HCT116 (cell line): ENCODE data around the gene DBP. TPM values are rescaled to one million over a fixed set of nuclear protein-coding genes. Genes with fewer than 3 reads are reported as not detected.

ENCODE experiments used
- ATAC-seq: fragments of 200-7000 bp; cut with Tn5 transposase; 2 replicates; pipeline ENCODE4 v1.9.1; 2020; ENCODE audit warnings: mild to moderate bottlenecking, moderate library complexity
- BruUV-seq: library from RNA; stranded (reverse); fragments of 400-500 nt; replicated peaks from 2 replicates; lab custom pipeline; 2021; lab: Mats Ljungman, UMichigan
- CTCF ChIA-PET: fragments of 300-600 bp; sonication (Branson Sonifier 250); formaldehyde crosslinking; loops from one replicate; lab custom pipeline; 2021; ENCODE audit warnings: antibody characterized with exemption; lab: Charles Lee
- POLR2A ChIA-PET: fragments of 300-600, 350-600 bp; sonication (Branson Sonifier 250); formaldehyde crosslinking; loops from one replicate; lab custom pipeline; 2021; ENCODE audit warnings: antibody characterized with exemption; lab: Charles Lee
- RAD21 ChIA-PET, 2 experiments: fragments of 300-600 bp; sonication (Branson Sonifier 250); formaldehyde crosslinking; loops; one replicate each; lab custom pipeline; 2023; ENCODE audit warnings: low total read pairs in 2 of 2; ENCODE audit not compliant: uncharacterized antibody in 2 of 2, unreplicated experiment in 2 of 2, low non-redundant PET in 1 of 2; lab: Charles Lee
- DNase-seq: peaks from one replicate; pipeline ENCODE4 v3.0.0-alpha.2; 2010; ENCODE audit warnings: low read depth, low spot score
- H2AFZ ChIP-seq: fragments of 200-600 bp; shearing (Covaris generic), sonication (generic); 2 replicates; pipeline ENCODE4 v1.6.1; 2017; ENCODE audit warnings: low read depth, mixed run types, mixed read lengths, antibody characterized with exemption, low read length; ENCODE audit not compliant: poor library complexity, severe bottlenecking
- H3K27ac ChIP-seq: 2 replicates; pipeline ENCODE4 v1.5.1; 2012; ENCODE audit warnings: low read depth, low read length
- H3K27me3 ChIP-seq: fragments of 200-600 bp; sonication (generic); 2 replicates; pipeline ENCODE4 v1.6.1; 2016; ENCODE audit warnings: mixed run types, low read length, mixed read lengths; ENCODE audit not compliant: insufficient read depth
- H3K36me3 ChIP-seq, 2 experiments: fragments of 200-500 bp in 1 of 2; fragments of 200-600 bp in 1 of 2; sonication (Bioruptor generic) in 1 of 2; sonication (generic) in 1 of 2; 2 replicates each; pipeline versions ENCODE4 v1.5.1 to v1.6.1; 2014 to 2016; ENCODE audit warnings: low read length in 2 of 2, inconsistent platforms in 1 of 2, mixed read lengths in 1 of 2, mixed run types in 1 of 2; ENCODE audit not compliant: insufficient read depth in 2 of 2, control insufficient read depth in 1 of 2
- H3K4me1 ChIP-seq, 2 experiments: fragments of 200-600 bp in 1 of 2; sonication (generic) in 1 of 2; 2 replicates each; pipeline versions ENCODE4 v1.5.1 to v1.6.1; 2012 to 2017; ENCODE audit warnings: low read length in 2 of 2, inconsistent platforms in 1 of 2, mild to moderate bottlenecking in 1 of 2, mixed read lengths in 1 of 2, mixed run types in 1 of 2, moderate library complexity in 1 of 2; ENCODE audit not compliant: insufficient read depth in 2 of 2, control insufficient read depth in 1 of 2
- H3K4me2 ChIP-seq: fragments of 200-600 bp; sonication (generic); 2 replicates; pipeline ENCODE4 v1.6.1; 2017; ENCODE audit warnings: mixed run types, low read length, mixed read lengths
- H3K4me3 ChIP-seq, 2 experiments: fragments of 200-600 bp in 1 of 2; sonication (generic) in 1 of 2; replicated peaks in 1 of 2; 2 replicates each; pipeline ENCODE4 v1.5.1; 2011 to 2016; ENCODE audit warnings: low read length in 2 of 2, control low read depth in 1 of 2, low read depth in 1 of 2, mild to moderate bottlenecking in 1 of 2, mixed read lengths in 1 of 2, mixed run types in 1 of 2
- H3K79me2 ChIP-seq: fragments of 200-600 bp; sonication (generic); 2 replicates; pipeline ENCODE4 v1.6.1; 2017; ENCODE audit warnings: mild to moderate bottlenecking, mixed run types, low read length, moderate library complexity, mixed read lengths; ENCODE audit not compliant: insufficient read depth
- H3K9ac ChIP-seq: fragments of 200-600 bp; sonication (generic); 2 replicates; pipeline ENCODE4 v1.6.1; 2016; ENCODE audit warnings: low read length, mixed read lengths
- H3K9me2 ChIP-seq: fragments of 200-600 bp; sonication (generic), shearing (Covaris generic); 2 replicates; pipeline ENCODE4 v1.6.1; 2017; ENCODE audit warnings: mixed run types, mild to moderate bottlenecking, moderate library complexity; ENCODE audit not compliant: insufficient read depth
- H3K9me3 ChIP-seq, 2 experiments: fragments of 200-500 bp in 1 of 2; fragments of 200-600 bp in 1 of 2; sonication (Bioruptor generic) in 1 of 2; sonication (generic) in 1 of 2; 2 replicates each; pipeline ENCODE4 v1.6.1; 2014 to 2017; ENCODE audit warnings: low read length in 2 of 2, mixed read lengths in 2 of 2, inconsistent platforms in 1 of 2, low read depth in 1 of 2, mild to moderate bottlenecking in 1 of 2, mixed run types in 1 of 2, moderate library complexity in 1 of 2; ENCODE audit not compliant: control insufficient read depth in 1 of 2, insufficient read depth in 1 of 2
- H4K20me1 ChIP-seq: fragments of 200-600 bp; sonication (generic), shearing (Covaris generic); 2 replicates; pipeline ENCODE4 v1.6.1; 2017; ENCODE audit warnings: mixed run types, mild to moderate bottlenecking, moderate library complexity; ENCODE audit not compliant: insufficient read depth
- ATF3 ChIP-seq: IDR thresholded peaks from 2 replicates; pipeline ENCODE4 v1.6.1; 2012
- CBX3 ChIP-seq: IDR thresholded peaks from 2 replicates; pipeline ENCODE4 v1.6.1; 2012; ENCODE audit warnings: low read depth
- CTCF ChIP-seq, 3 experiments: fragments of 200-600 bp in 1 of 3; sonication (generic) in 1 of 3; IDR thresholded peaks in 2 of 3; conservative IDR thresholded peaks in 1 of 3; 2 replicates each; pipeline ENCODE4 v1.5.1; 2012 to 2017; ENCODE audit warnings: low read depth in 2 of 3, low read length in 2 of 3, antibody characterized with exemption in 1 of 3, borderline replicate concordance in 1 of 3, control low read depth in 1 of 3, mild to moderate bottlenecking in 1 of 3, mixed read lengths in 1 of 3, mixed run types in 1 of 3, moderate library complexity in 1 of 3; ENCODE audit not compliant: insufficient read depth in 1 of 3
- EZH2 ChIP-seq: fragments of 200-600 bp; sonication (generic); IDR thresholded peaks from 2 replicates; pipeline ENCODE4 v1.6.1; 2017; ENCODE audit warnings: antibody characterized with exemption, mixed run types
- FOSL1 ChIP-seq: IDR thresholded peaks from 2 replicates; pipeline ENCODE4 v1.6.1; 2012; ENCODE audit warnings: low read depth
- POLR2A ChIP-seq: IDR thresholded peaks from 2 replicates; pipeline ENCODE4 v1.7.0; 2011; ENCODE audit warnings: borderline replicate concordance; ENCODE audit not compliant: insufficient read depth, insufficient read length; ENCODE audit errors: extremely low read depth
- POLR2AphosphoS5 ChIP-seq: IDR thresholded peaks from 2 replicates; pipeline ENCODE4 v1.6.1; 2011; ENCODE audit warnings: mild to moderate bottlenecking, low read depth, low read length, moderate library complexity
- SIN3A ChIP-seq: IDR thresholded peaks from 2 replicates; pipeline ENCODE4 v1.6.1; 2012; ENCODE audit warnings: low read depth
- SP1 ChIP-seq: IDR thresholded peaks from 2 replicates; pipeline ENCODE4 v1.6.1; 2012; ENCODE audit warnings: low read depth
- SRF ChIP-seq: IDR thresholded peaks from 2 replicates; pipeline ENCODE4 v1.6.1; 2012; ENCODE audit warnings: low read depth
- YY1 ChIP-seq: IDR thresholded peaks from 2 replicates; pipeline ENCODE4 v1.6.1; 2011; ENCODE audit warnings: low read length, low read depth, moderate library complexity, mild to moderate bottlenecking; ENCODE audit not compliant: insufficient replicate concordance; ENCODE audit errors: extremely low read depth
- ZFX ChIP-seq: fragments of 450-650 bp; IDR thresholded peaks from 2 replicates; pipeline ENCODE4 v1.6.1; 2017
- ZNF274 ChIP-seq: fragments of 200-500 bp; sonication (Bioruptor generic); IDR thresholded peaks from 2 replicates; pipeline ENCODE4 v1.6.1; 2014; ENCODE audit warnings: mild to moderate bottlenecking, low read depth, low read length, inconsistent platforms
- intact Hi-C: fragments of 100-400 bp; cut with micrococcal nuclease; formaldehyde crosslinking; loops from 2 replicates; pipeline ENCODE4 v1.10.0; 2022
- total RNA-seq: library from RNA; stranded (reverse); gene quantifications from one replicate; pipeline ENCODE4 v1.2.1, GENCODE V29; 2021; ENCODE audit not compliant: unreplicated experiment

Gene DBP
- total RNA-seq, 1 experiment from 2014 or later, result 45.9 TPM

GRCh38 chr19:48627865-48628314 is 9.3 kb downstream of the DBP start:
- BruUV-seq, result no TSS peak
- POLR2A ChIA-PET, result interaction anchor here (1.8 kb wide), 1 partner anchor 8 kb away, joined by 8 read pairs; the partner anchor contains the start of gene SPHK2
- TF ChIP-seq POLR2A (no peak), POLR2AphosphoS5 (0 out of 2 replicates have a peak, but pooled peaks have one; percentile 27)
- TF ChIP-seq, all 23 proteins: peak for 1
- H3K9me3 ChIP-seq, result no peaks in the 10 kb centered on the region
- peak overlapping the region; percentile 57 for H3K27ac ChIP-seq
- H3K9me2 ChIP-seq, result no peaks in the 10 kb centered on the region
- ChIA-PET RAD21 (no interaction called here), CTCF (interaction anchor here (1.2 kb wide), 1 partner anchor 9 kb away, joined by 3 read pairs; the partner anchor contains the start of genes RPL18 and SPHK2)
- no peak overlapping the region for H3K4me3 ChIP-seq
- no peak overlapping the region for H3K9ac ChIP-seq
- no peak overlapping the region; the same call in 1 of the 2 replicates for H3K4me2 ChIP-seq
- ATAC-seq (no peak), DNase-seq (no peak)
- peaks cover 12% of the 10 kb centered on the region; the same call in 1 of the 2 replicates for H3K79me2 ChIP-seq
- H3K4me1 ChIP-seq, result peaks cover 37 to 54% of the 10 kb centered on the region in 2 experiments
- H2AFZ ChIP-seq, result no peak overlapping the region
- intact Hi-C loops, result no loop called here
- no peaks in the 10 kb centered on the region for H3K27me3 ChIP-seq
- peaks cover 2 to 13% of the 10 kb centered on the region in 2 experiments; a peak in 1 of 4 replicates for H3K36me3 ChIP-seq
- H4K20me1 ChIP-seq, result no peaks in the 10 kb centered on the region

- H3K27ac ChIP-seq, result peak overlapping the region; percentile 57
Observed at GRCh38 chr19:48627201-48627864, 9.8 kb downstream of the DBP start.

More at GRCh38 chr19:48627201-48627864, 9.8 kb downstream of the DBP start:
- peak overlapping the region; percentile 54 for H3K4me2 ChIP-seq
- H3K9me3 ChIP-seq, result no peaks in the 10 kb centered on the region
- intact Hi-C loops, result no loop called here
- H3K36me3 ChIP-seq, result peaks cover 2 to 10% of the 10 kb centered on the region in 2 experiments; a peak in 1 of 4 replicates
- no peak for ATAC-seq
- no peaks in the 10 kb centered on the region for H3K9me2 ChIP-seq
- H4K20me1 ChIP-seq, result no peaks in the 10 kb centered on the region
- no TSS peak for BruUV-seq
- peaks cover 16% of the 10 kb centered on the region; the same call in 1 of the 2 replicates for H3K79me2 ChIP-seq
- H3K9ac ChIP-seq, result peak overlapping the region; percentile 33; the same call in 1 of the 2 replicates
- H2AFZ ChIP-seq, result no peak overlapping the region
- DNase-seq, result no peak
- peaks cover 32 to 48% of the 10 kb centered on the region in 2 experiments for H3K4me1 ChIP-seq
- RAD21 ChIA-PET, result no interaction called here
- POLR2A ChIA-PET, result interaction anchor here (1.0 to 1.8 kb wide), 2 partner anchors 8 to 10 kb away, joined by 3 to 8 read pairs; partner anchors contain the start of gene SPHK2
- H3K4me3 ChIP-seq, result no peak overlapping the region
- CTCF ChIA-PET, result interaction anchor here (1.2 kb wide), 1 partner anchor 8 kb away, joined by 3 read pairs; the partner anchor contains the start of genes RPL18 and SPHK2
- H3K27me3 ChIP-seq, result no peaks in the 10 kb centered on the region
- TF ChIP-seq ZNF274 (no peak), CBX3 (no peak), ATF3 (no peak), FOSL1 (no peak), CTCF (IDR thresholded peaks at IDR 0.05 in 2 of 3, conservative IDR thresholded peaks at IDR 0.05 in 1 of 3; ENCODE audit: borderline replicate concordance in 1 of 3, insufficient read depth in 1 of 3, low read depth in 2 of 3, low read length in 2 of 3) (no peak), ZFX (no peak), EZH2 (no peak), SIN3A (no peak), POLR2A (no peak), SP1 (no peak), YY1 (no peak), SRF (no peak)
